Activated CD8-positive, alpha-beta memory T cell treated with anti-CD3 and anti-CD28 coated beads, Interleukin-2, amount 50 U/mL, for 24 hours (primary cell): ENCODE results near the gene BIRC5.
A peak's percentile ranks its signal among the peaks of the same experiment; 100 is the strongest.

Experiments
- DNase-seq: peaks from one replicate; pipeline ENCODE4 v3.0.0-alpha.2; 2020; ENCODE audit errors: extremely low read depth

BIRC5 gene

GRCh38 chr17:78184351-78184750 is 29.7 kb upstream of the BIRC5 start:
- no peak for DNase-seq

- no peak for DNase-seq
Observed at GRCh38 chr17:78184868-78185267, 29.2 kb upstream of the BIRC5 start.

- DNase-seq, result no peak
Observed at GRCh38 chr17:78185981-78186691, 27.9 kb upstream of the BIRC5 start.

- DNase-seq, result peak; percentile 75
Observed at GRCh38 chr17:78186692-78187595, 27.1 kb upstream of the BIRC5 start, which contains the start of the genes AFMID and TK1. Gene AFMID, plus strand, starts transcription at chr17:78187362. Its CDS starts 9 bp downstream, at chr17:78187371. Gene TK1, minus strand, starts transcription at chr17:78187052. Its CDS starts 58 bp downstream, at chr17:78186994.

- no peak for DNase-seq
Observed at GRCh38 chr17:78196716-78197115, 17.3 kb upstream of the BIRC5 start.

GRCh38 chr17:78197147-78197832 is 16.8 kb upstream of the BIRC5 start:
- no peak for DNase-seq

GRCh38 chr17:78200451-78200850 is 13.6 kb upstream of the BIRC5 start:
- DNase-seq, result no peak

- DNase-seq, result no peak
Observed at GRCh38 chr17:78202666-78203065, 11.4 kb upstream of the BIRC5 start.

- DNase-seq, result no peak
Observed at GRCh38 chr17:78204387-78205123, 9.5 kb upstream of the BIRC5 start.

- DNase-seq, result no peak
Observed at GRCh38 chr17:78205124-78205775, 8.8 kb upstream of the BIRC5 start.

GRCh38 chr17:78206298-78206697 is 7.8 kb upstream of the BIRC5 start:
- no peak for DNase-seq

GRCh38 chr17:78208486-78208885 is 5.6 kb upstream of the BIRC5 start:
- DNase-seq, result no peak

- DNase-seq, result no peak
Observed at GRCh38 chr17:78210111-78210510, 3.9 kb upstream of the BIRC5 start.

GRCh38 chr17:78211032-78211431 is 3.0 kb upstream of the BIRC5 start:
- no peak for DNase-seq

- DNase-seq, result no peak
Observed at GRCh38 chr17:78214706-78215061, 631 bp downstream of the BIRC5 start.

- DNase-seq, result no peak
Observed at GRCh38 chr17:78219396-78220150, 5.5 kb downstream of the BIRC5 start.

GRCh38 chr17:78223061-78223460 is 9.0 kb downstream of the BIRC5 start:
- DNase-seq, result no peak

GRCh38 chr17:78223765-78224164 is 9.7 kb downstream of the BIRC5 start:
- DNase-seq, result no peak

- DNase-seq, result no peak
Observed at GRCh38 chr17:78224231-78225087, 10.4 kb downstream of the BIRC5 start.
